Caco-2 (cell line): ENCODE measurements around the gene POLR2H. TPM values are rescaled to one million over a fixed set of nuclear protein-coding genes. Genes with fewer than 3 reads are reported as not detected.
A peak's percentile ranks its signal among the peaks of the same experiment; 100 is the strongest.

ENCODE experiments used
- BruUV-seq: library from RNA; stranded (reverse); fragments of 400-500 nt; replicated peaks from 2 replicates; lab custom pipeline; 2021; lab: Mats Ljungman, UMichigan
- CTCF ChIA-PET: fragments of 300-600 bp; sonication (Branson Sonifier 250); formaldehyde crosslinking; loops from one replicate; lab custom pipeline; 2022; ENCODE audit warnings: antibody characterized with exemption; lab: Charles Lee
- POLR2A ChIA-PET: fragments of 300-600 bp; sonication (Branson Sonifier 250); formaldehyde crosslinking; loops from one replicate; lab custom pipeline; 2022; ENCODE audit warnings: antibody characterized with exemption; lab: Charles Lee
- DNase-seq, 2 experiments: peaks; one replicate each; pipeline versions ENCODE4 v3.0.0 to v3.0.0-alpha.2; 2020 to 2022
- H3K27me3 ChIP-seq: replicated peaks from 2 replicates; pipeline ENCODE4 v1.6.0; 2011; ENCODE audit warnings: low read length; ENCODE audit not compliant: control insufficient read depth, insufficient read depth
- H3K36me3 ChIP-seq: 2 replicates; pipeline ENCODE4 v1.5.1; 2011; ENCODE audit warnings: low read length; ENCODE audit not compliant: control insufficient read depth, insufficient read depth
- H3K4me1 ChIP-seq: fragments of 250-450 bp; sonication (Bioruptor Pico); 2 replicates; pipeline ENCODE4 v1.5.1; 2020; ENCODE audit warnings: mild to moderate bottlenecking
- H3K4me3 ChIP-seq: 2 replicates; pipeline ENCODE4 v1.5.1; 2011; ENCODE audit warnings: low read depth, mild to moderate bottlenecking, control low read depth, low read length
- H3K9me3 ChIP-seq: fragments of 250-450 bp; sonication (Bioruptor Pico); 2 replicates; pipeline ENCODE4 v1.5.1; 2020; ENCODE audit warnings: mild to moderate bottlenecking, moderate library complexity
- H3K27ac Mint-ChIP-seq: one replicate; pipeline ENCODE4 v1.8.0; 2022; ENCODE audit warnings: mixed read lengths; ENCODE audit not compliant: unreplicated experiment
- H3K27me3 Mint-ChIP-seq: one replicate; pipeline ENCODE4 v1.8.0; 2022; ENCODE audit warnings: mixed read lengths; ENCODE audit not compliant: insufficient read depth, unreplicated experiment
- H3K36me3 Mint-ChIP-seq: one replicate; pipeline ENCODE4 v1.8.0; 2022; ENCODE audit warnings: mild to moderate bottlenecking, mixed read lengths; ENCODE audit not compliant: insufficient read depth, unreplicated experiment
- H3K4me1 Mint-ChIP-seq: one replicate; pipeline ENCODE4 v1.8.0; 2022; ENCODE audit warnings: low read depth, mixed read lengths; ENCODE audit not compliant: unreplicated experiment
- H3K4me3 Mint-ChIP-seq: one replicate; pipeline ENCODE4 v1.8.0; 2022; ENCODE audit warnings: mild to moderate bottlenecking, moderate library complexity, mixed read lengths; ENCODE audit not compliant: unreplicated experiment
- H3K9me3 Mint-ChIP-seq: one replicate; pipeline ENCODE4 v1.8.0; 2022; ENCODE audit warnings: mixed read lengths; ENCODE audit not compliant: unreplicated experiment
- CTCF ChIP-seq, 2 experiments: fragments of 200-600 bp in 1 of 2; IDR thresholded peaks; 1 replicate in 1 of 2; 2 replicates in 1 of 2; pipeline versions ENCODE4 v1.5.1 to v1.8.0; 2011 to 2022; ENCODE audit warnings: antibody characterized with exemption in 1 of 2, control low read depth in 1 of 2, inconsistent platforms in 1 of 2, low read depth in 1 of 2, low read length in 1 of 2, mild to moderate bottlenecking in 1 of 2, moderate library complexity in 1 of 2; ENCODE audit not compliant: insufficient read depth in 1 of 2, severe bottlenecking in 1 of 2, unreplicated experiment in 1 of 2
- intact Hi-C: fragments of 100-400 bp; cut with micrococcal nuclease; formaldehyde crosslinking; loops from one replicate; pipeline ENCODE4 v1.10.0; 2022; ENCODE audit not compliant: unreplicated experiment
- total RNA-seq: library from RNA; stranded (reverse); gene quantifications from 2 replicates; pipeline ENCODE4 v1.2.3, GENCODE V29; 2022

POLR2H gene
- total RNA-seq, 1 experiment from 2014 or later: 101 TPM

GRCh38 chr3:184405075-184406030 is 43.8 kb downstream of the POLR2H start:
- no peaks in the 10 kb centered on the region for H3K4me1 Mint-ChIP-seq
- H3K4me3 Mint-ChIP-seq: no peak overlapping the region
- no peaks in the 10 kb centered on the region for H3K27me3 ChIP-seq
- no peak for DNase-seq
- H3K9me3 Mint-ChIP-seq: no peaks in the 10 kb centered on the region
- H3K27me3 Mint-ChIP-seq: peaks cover 4% of the 10 kb centered on the region
- H3K36me3 Mint-ChIP-seq: no peaks in the 10 kb centered on the region
- H3K4me1 ChIP-seq: no peaks in the 10 kb centered on the region
- H3K36me3 ChIP-seq: no peaks in the 10 kb centered on the region
- intact Hi-C loops: no loop called here
- POLR2A ChIA-PET: no interaction called here
- no peaks in the 10 kb centered on the region for H3K9me3 ChIP-seq
- no peak for TF ChIP-seq CTCF (IDR thresholded peaks at IDR 0.05; ENCODE audit: insufficient read depth in 1 of 2, low read depth in 1 of 2, low read length in 1 of 2, severe bottlenecking in 1 of 2, unreplicated experiment in 1 of 2)
- no peak overlapping the region for H3K27ac Mint-ChIP-seq
- no peak overlapping the region for H3K4me3 ChIP-seq
- CTCF ChIA-PET: interaction anchor here (0.5 to 1.8 kb wide), 2 partner anchors 34 to 306 kb away, joined by 3 to 5 read pairs; no protein-coding TSS in a partner anchor
- no TSS peak for BruUV-seq

GRCh38 chr3:184409331-184409926 is 47.9 kb downstream of the POLR2H start:
- no peaks in the 10 kb centered on the region for H3K36me3 Mint-ChIP-seq
- ChIA-PET CTCF (no interaction called here), POLR2A (no interaction called here)
- no peak overlapping the region for H3K4me3 Mint-ChIP-seq
- no peaks in the 10 kb centered on the region for H3K9me3 Mint-ChIP-seq
- Histone ChIP-seq H3K36me3 (no peaks in the 10 kb centered on the region), H3K27me3 (no peaks in the 10 kb centered on the region), H3K4me1 (no peaks in the 10 kb centered on the region), H3K9me3 (no peaks in the 10 kb centered on the region), H3K4me3 (no peak overlapping the region)
- H3K27ac Mint-ChIP-seq: no peak overlapping the region
- intact Hi-C loops: no loop called here
- no peaks in the 10 kb centered on the region for H3K27me3 Mint-ChIP-seq
- TF ChIP-seq CTCF (IDR thresholded peaks at IDR 0.05; ENCODE audit: insufficient read depth in 1 of 2, low read depth in 1 of 2, low read length in 1 of 2, severe bottlenecking in 1 of 2, unreplicated experiment in 1 of 2): no peak
- no TSS peak for BruUV-seq
- H3K4me1 Mint-ChIP-seq: no peaks in the 10 kb centered on the region
- peak in 1 of 2 experiments; percentile 14 for DNase-seq

- H3K27me3 ChIP-seq: no peaks in the 10 kb centered on the region
- no TSS peak for BruUV-seq
- CTCF ChIA-PET: no interaction called here
- H3K4me1 Mint-ChIP-seq: no peaks in the 10 kb centered on the region
- H3K36me3 Mint-ChIP-seq: no peaks in the 10 kb centered on the region
- no peak overlapping the region for H3K4me3 Mint-ChIP-seq
- no peaks in the 10 kb centered on the region for H3K27me3 Mint-ChIP-seq
- H3K4me1 ChIP-seq: no peaks in the 10 kb centered on the region
- no peaks in the 10 kb centered on the region for H3K36me3 ChIP-seq
- H3K27ac Mint-ChIP-seq: no peak overlapping the region
- DNase-seq: peak in 1 of 2 experiments; percentile 15
- no peaks in the 10 kb centered on the region for H3K9me3 Mint-ChIP-seq
- H3K9me3 ChIP-seq: no peaks in the 10 kb centered on the region
- POLR2A ChIA-PET: no interaction called here
- H3K4me3 ChIP-seq: no peak overlapping the region
- TF ChIP-seq CTCF (IDR thresholded peaks at IDR 0.05; ENCODE audit: insufficient read depth in 1 of 2, low read depth in 1 of 2, low read length in 1 of 2, severe bottlenecking in 1 of 2, unreplicated experiment in 1 of 2): no peak
- intact Hi-C loops: no loop called here
These were observed 48.5 kb downstream of the POLR2H start for GRCh38 chr3:184409946-184410500.
